ENCODE measurements around the gene DNER.

- TF ChIP-seq, protein P1, sequence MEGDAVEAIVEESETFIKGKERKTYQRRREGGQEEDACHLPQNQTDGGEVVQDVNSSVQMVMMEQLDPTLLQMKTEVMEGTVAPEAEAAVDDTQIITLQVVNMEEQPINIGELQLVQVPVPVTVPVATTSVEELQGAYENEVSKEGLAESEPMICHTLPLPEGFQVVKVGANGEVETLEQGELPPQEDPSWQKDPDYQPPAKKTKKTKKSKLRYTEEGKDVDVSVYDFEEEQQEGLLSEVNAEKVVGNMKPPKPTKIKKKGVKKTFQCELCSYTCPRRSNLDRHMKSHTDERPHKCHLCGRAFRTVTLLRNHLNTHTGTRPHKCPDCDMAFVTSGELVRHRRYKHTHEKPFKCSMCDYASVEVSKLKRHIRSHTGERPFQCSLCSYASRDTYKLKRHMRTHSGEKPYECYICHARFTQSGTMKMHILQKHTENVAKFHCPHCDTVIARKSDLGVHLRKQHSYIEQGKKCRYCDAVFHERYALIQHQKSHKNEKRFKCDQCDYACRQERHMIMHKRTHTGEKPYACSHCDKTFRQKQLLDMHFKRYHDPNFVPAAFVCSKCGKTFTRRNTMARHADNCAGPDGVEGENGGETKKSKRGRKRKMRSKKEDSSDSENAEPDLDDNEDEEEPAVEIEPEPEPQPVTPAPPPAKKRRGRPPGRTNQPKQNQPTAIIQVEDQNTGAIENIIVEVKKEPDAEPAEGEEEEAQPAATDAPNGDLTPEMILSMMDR (optimal IDR thresholded peaks at IDR 0.05 in 1 of 3, IDR thresholded peaks at IDR 0.05 in 1 of 3, conservative IDR thresholded peaks at IDR 0.05 in 1 of 3; ENCODE audit: extremely low read depth in 1 of 3, insufficient read depth in 2 of 3, low read length in 3 of 3): peak; percentile 76 to 88 (median 78)
- no peak for TF ChIP-seq EZH2 (IDR thresholded peaks at IDR 0.05; ENCODE audit: low read length)
These were observed 1.6 kb upstream of the DNER start for GRCh38 chr2:229715895-229716507.

All from keratinocyte (primary cell).